ENCODE measurements around the gene ZMYM2.

The ZMYM2 gene

GRCh38 chr13:20074966-20075365, 116.4 kb downstream of the ZMYM2 start:
- FAIRE-seq: no peak
- TF ChIP-seq CTCF (IDR thresholded peaks at IDR 0.05; ENCODE audit: insufficient read depth, missing control alignments): no peak

GRCh38 chr13:20077086-20077485, 118.6 kb downstream of the ZMYM2 start:
- DNase-seq (ENCODE audit: insufficient read length, low spot score): no peak
- no peak for TF ChIP-seq CTCF (IDR thresholded peaks at IDR 0.05; ENCODE audit: insufficient read depth, missing control alignments)
- no peak for FAIRE-seq

More at GRCh38 chr13:20074966-20075365, 116.4 kb downstream of the ZMYM2 start:
- DNase-seq (ENCODE audit: insufficient read length, low spot score): no peak

- no peak for TF ChIP-seq CTCF (IDR thresholded peaks at IDR 0.05; ENCODE audit: insufficient read depth, missing control alignments)
- FAIRE-seq (no peak), DNase-seq (ENCODE audit: insufficient read length, low spot score) (no peak)
Observed at GRCh38 chr13:20080377-20081164, 122.0 kb downstream of the ZMYM2 start.

- no peak for DNase-seq (ENCODE audit: insufficient read length, low spot score)
- no peak for FAIRE-seq
- peak; percentile 8 for TF ChIP-seq CTCF (IDR thresholded peaks at IDR 0.05; ENCODE audit: insufficient read depth, missing control alignments)
Observed at GRCh38 chr13:20090349-20090748, 131.8 kb downstream of the ZMYM2 start.

- DNase-seq (ENCODE audit: insufficient read length, low spot score): no peak
- no peak for FAIRE-seq
Observed at GRCh38 chr13:20093951-20094350, 135.4 kb downstream of the ZMYM2 start.

GRCh38 chr13:20099319-20099718, 140.8 kb downstream of the ZMYM2 start:
- TF ChIP-seq CTCF (IDR thresholded peaks at IDR 0.05; ENCODE audit: insufficient read depth, missing control alignments): no peak
- FAIRE-seq (no peak), DNase-seq (ENCODE audit: insufficient read length, low spot score) (no peak)

More at GRCh38 chr13:20093951-20094350, 135.4 kb downstream of the ZMYM2 start:
- no peak for TF ChIP-seq CTCF (IDR thresholded peaks at IDR 0.05; ENCODE audit: insufficient read depth, missing control alignments)

Data from D721Med (cell line).